Nephron (organoid): ENCODE results near the gene KIAA0319L.

ENCODE experiments used
- H3K27ac Mint-ChIP-seq, 3 experiments: 2 replicates each; pipeline ENCODE4 v1.8.0; 2020; ENCODE audit warnings: mixed read lengths in 3 of 3, mild to moderate bottlenecking in 2 of 3, moderate library complexity in 1 of 3
- H3K27me3 Mint-ChIP-seq: 2 replicates; pipeline ENCODE4 v1.8.0; 2021; ENCODE audit warnings: low read depth, mild to moderate bottlenecking, moderate library complexity, mixed read lengths
- H3K36me3 Mint-ChIP-seq: 2 replicates; pipeline ENCODE4 v1.8.0; 2020; ENCODE audit warnings: low read depth, mixed read lengths
- H3K4me1 Mint-ChIP-seq: 2 replicates; pipeline ENCODE4 v1.8.0; 2020; ENCODE audit warnings: mixed read lengths
- H3K4me3 Mint-ChIP-seq, 3 experiments: 2 replicates each; pipeline ENCODE4 v1.8.0; 2020; ENCODE audit warnings: mild to moderate bottlenecking in 3 of 3, mixed read lengths in 3 of 3, moderate library complexity in 2 of 3
- H3K9me3 Mint-ChIP-seq: 2 replicates; pipeline ENCODE4 v1.8.0; 2020; ENCODE audit warnings: mixed read lengths
- CTCF ChIP-seq, 3 experiments: fragments of 200-600 bp; sonication (generic); IDR thresholded peaks; one replicate each; pipeline ENCODE4 v1.5.0; 2021; ENCODE audit warnings: antibody characterized with exemption in 3 of 3; ENCODE audit not compliant: unreplicated experiment in 3 of 3

Gene KIAA0319L

DNA sequence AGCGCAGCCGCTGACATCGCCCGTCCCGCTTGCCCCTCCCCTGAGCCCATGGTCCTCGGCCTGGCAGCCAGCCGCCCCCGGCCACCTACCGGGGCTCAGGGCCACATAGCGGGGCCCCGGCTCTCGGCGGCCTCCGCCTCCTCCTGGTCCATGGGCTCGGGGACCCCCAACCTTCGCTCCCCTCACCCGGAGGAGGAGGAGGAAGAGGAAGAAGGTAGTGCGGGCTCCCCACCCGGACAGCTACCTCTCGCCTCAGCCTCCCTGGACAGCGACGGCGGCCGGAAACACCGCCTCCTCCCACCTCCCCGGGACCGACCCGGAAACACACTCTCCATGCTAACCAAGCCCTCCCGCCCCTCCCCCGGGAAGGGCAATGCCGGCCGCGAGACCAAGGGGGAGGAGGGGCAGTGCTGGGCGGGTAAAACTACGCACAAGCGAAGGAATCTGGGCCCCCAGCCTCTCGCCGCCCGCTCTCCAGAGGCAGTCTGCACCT, at the start of gene KIAA0319L:
Gene KIAA0319L (minus strand): TSS at position 286 of the 493 bp plus-strand sequence. CDS start 2,912 bp downstream, outside the sequence.
- Mint-ChIP-seq H3K36me3 (peaks cover 21% of the 10 kb centered on the region), H3K27me3 (no peaks in the 10 kb centered on the region), H3K4me1 (peaks cover 48% of the 10 kb centered on the region), H3K4me3 (peak within 1 kb of the TSS; percentile 98 to 100 (median 99)), H3K27ac (peak within 1 kb of the TSS; percentile 92 to 99 (median 95)), H3K9me3 (no peaks in the 10 kb centered on the region)
- no peak for TF ChIP-seq CTCF (IDR thresholded peaks at IDR 0.05; ENCODE audit: unreplicated experiment in 3 of 3)

DNA sequence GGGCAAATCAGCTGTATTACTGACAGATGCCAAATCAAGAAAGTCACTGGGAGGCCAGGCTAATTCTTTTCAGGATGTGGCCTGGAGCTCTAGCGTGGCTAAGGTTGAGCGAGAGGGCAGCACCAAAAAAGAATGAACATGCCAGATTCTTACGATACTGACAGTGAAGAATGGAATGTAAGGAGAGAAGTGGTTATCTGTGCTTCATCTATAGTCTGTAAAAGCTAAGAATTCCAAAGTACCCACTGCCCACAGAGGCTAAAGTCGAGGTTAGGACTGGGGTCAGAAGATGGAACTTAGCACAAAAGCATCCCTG, 48.6 kb upstream of the KIAA0319L start:
- TF ChIP-seq CTCF (IDR thresholded peaks at IDR 0.05; ENCODE audit: unreplicated experiment in 3 of 3), result no peak
- Mint-ChIP-seq H3K27me3 (no peaks in the 10 kb centered on the region), H3K27ac (peak overlapping the region in 2 of 3 experiments; percentile 9 to 61), H3K36me3 (peaks cover 70% of the 10 kb centered on the region), H3K4me1 (peaks cover 14% of the 10 kb centered on the region), H3K4me3 (no peak overlapping the region), H3K9me3 (peaks cover 7% of the 10 kb centered on the region)

DNA sequence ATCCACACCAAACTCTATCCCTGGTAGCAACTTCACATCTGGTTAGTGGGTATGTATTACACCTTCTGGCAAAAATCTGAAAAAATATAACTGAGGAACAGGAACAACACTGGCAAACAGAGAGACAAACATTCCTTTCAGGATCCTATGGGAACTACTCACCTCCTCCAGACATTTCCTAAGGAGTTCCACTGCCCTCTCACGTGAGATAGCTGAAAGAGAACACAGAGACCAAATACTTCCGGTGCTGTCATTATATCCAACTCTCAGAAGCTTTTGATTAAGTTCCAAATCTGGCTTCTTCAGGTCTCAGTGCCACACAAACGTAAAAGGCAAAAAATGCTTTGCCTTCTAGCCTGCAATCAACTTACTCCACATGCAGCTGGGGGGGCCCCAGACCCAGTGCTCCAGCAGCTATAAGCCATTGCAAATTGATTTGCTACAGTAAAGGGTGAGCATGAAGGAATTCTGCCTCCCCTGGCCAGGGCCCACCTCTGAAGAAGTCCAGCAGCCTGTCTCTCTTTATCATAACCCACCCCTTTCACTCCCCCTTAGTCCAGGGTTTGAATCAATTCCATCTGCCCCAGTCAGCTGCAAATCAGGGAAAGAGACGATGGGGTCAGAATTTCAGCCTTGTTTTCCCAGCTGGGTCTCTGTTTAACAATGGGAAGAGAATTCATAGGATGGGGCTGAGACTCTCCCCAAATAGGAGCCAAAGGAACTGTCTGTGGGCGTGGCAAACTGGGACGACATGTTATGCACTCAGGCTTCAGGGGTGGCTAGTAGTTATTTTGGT, 48.1 kb upstream of the KIAA0319L start:
- peaks cover 7% of the 10 kb centered on the region for H3K9me3 Mint-ChIP-seq
- peaks cover 14% of the 10 kb centered on the region for H3K4me1 Mint-ChIP-seq
- peaks cover 72% of the 10 kb centered on the region for H3K36me3 Mint-ChIP-seq
- no peak for TF ChIP-seq CTCF (IDR thresholded peaks at IDR 0.05; ENCODE audit: unreplicated experiment in 3 of 3)
- no peaks in the 10 kb centered on the region for H3K27me3 Mint-ChIP-seq
- no peak overlapping the region for H3K4me3 Mint-ChIP-seq
- peak overlapping the region in 2 of 3 experiments; percentile 9 to 61 for H3K27ac Mint-ChIP-seq

DNA sequence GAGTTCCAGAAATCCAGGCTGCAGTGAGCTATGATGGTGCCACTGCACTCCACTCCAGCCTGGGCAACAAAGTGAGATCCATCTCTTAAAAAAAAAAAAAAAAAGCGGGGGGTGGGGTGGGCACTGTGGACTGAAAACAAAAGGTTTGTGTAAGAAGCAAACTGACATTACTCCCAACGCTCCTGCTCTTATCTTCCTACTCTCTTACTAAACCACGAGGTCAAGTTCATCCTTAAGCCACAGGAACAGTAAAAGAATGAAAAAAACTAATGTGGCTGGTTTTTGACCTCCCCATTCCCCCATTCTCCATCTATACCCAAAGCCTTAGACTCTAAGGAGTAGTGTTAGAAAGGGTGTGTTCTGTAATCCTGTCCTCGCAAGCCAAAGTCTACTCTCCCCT, 46.7 kb upstream of the KIAA0319L start:
- Mint-ChIP-seq H3K4me1 (peaks cover 14% of the 10 kb centered on the region), H3K27ac (no peak overlapping the region), H3K36me3 (peaks cover 73% of the 10 kb centered on the region), H3K9me3 (peaks cover 7% of the 10 kb centered on the region), H3K27me3 (no peaks in the 10 kb centered on the region), H3K4me3 (no peak overlapping the region)
- no peak for TF ChIP-seq CTCF (IDR thresholded peaks at IDR 0.05; ENCODE audit: unreplicated experiment in 3 of 3)

DNA sequence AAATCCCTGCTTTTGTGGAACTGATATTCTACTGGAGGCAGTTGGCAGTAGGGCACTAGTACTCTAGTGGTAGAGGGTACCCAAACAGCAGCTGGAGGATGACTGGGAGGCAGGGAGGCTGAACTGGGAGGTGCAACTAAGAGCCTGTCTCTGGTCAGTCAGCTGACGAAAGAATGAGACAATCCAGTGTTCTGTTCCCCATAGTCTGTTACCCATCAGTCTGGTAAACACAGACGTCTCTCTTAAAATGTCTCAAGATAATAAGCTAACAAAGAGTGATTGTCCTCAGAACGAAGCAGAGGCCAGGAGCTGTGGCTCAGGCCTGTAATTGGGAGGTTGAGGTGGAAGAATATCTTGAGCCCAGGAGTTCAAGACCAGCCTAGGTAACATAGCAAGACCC, 46.3 kb upstream of the KIAA0319L start:
- peaks cover 14% of the 10 kb centered on the region for H3K4me1 Mint-ChIP-seq
- no peaks in the 10 kb centered on the region for H3K27me3 Mint-ChIP-seq
- no peak for TF ChIP-seq CTCF (IDR thresholded peaks at IDR 0.05; ENCODE audit: unreplicated experiment in 3 of 3)
- H3K27ac Mint-ChIP-seq, result no peak overlapping the region
- H3K9me3 Mint-ChIP-seq, result peaks cover 7% of the 10 kb centered on the region
- peaks cover 69% of the 10 kb centered on the region for H3K36me3 Mint-ChIP-seq
- no peak overlapping the region for H3K4me3 Mint-ChIP-seq

DNA sequence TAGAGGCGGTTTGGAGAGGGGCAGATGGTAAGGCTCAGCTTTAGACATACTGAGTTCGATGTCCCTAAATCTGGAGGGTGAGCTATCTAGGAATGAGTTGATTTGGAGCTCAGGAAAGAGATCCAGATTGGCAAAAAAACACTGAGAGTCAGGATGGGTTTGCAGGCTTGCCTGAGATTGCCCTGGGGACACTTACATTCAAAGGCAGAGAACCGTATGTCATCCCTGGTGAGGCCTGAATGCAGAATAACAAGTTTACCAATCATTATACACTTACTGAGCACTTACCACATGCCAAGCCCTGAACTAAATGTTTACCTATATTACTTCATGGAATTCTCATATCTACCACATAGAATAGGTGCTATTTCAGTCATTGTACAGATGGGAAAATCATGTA, 43.4 kb upstream of the KIAA0319L start:
- peaks cover 7% of the 10 kb centered on the region for H3K4me1 Mint-ChIP-seq
- H3K36me3 Mint-ChIP-seq, result peaks cover 42% of the 10 kb centered on the region
- TF ChIP-seq CTCF (IDR thresholded peaks at IDR 0.05; ENCODE audit: unreplicated experiment in 3 of 3), result no peak
- H3K4me3 Mint-ChIP-seq, result no peak overlapping the region
- no peak overlapping the region for H3K27ac Mint-ChIP-seq
- H3K27me3 Mint-ChIP-seq, result no peaks in the 10 kb centered on the region
- no peaks in the 10 kb centered on the region for H3K9me3 Mint-ChIP-seq
